K562 (cell line): Measurements from ENCODE around the gene PPP1R9A. TPM values are rescaled to one million over a fixed set of nuclear protein-coding genes. Genes with fewer than 3 reads are reported as not detected.

ENCODE experiments used
- ATAC-seq: fragments of 200-7000 bp; cut with Tn5 transposase; 3 replicates; pipeline ENCODE4 v1.9.1; 2020; ENCODE audit warnings: moderate library complexity
- BruUV-seq: library from RNA; stranded (reverse); fragments of 400-500 nt; replicated peaks from 2 replicates; lab custom pipeline; 2021; lab: Mats Ljungman, UMichigan
- CTCF ChIA-PET: fragments of 300-600 bp; formaldehyde crosslinking; extraction: SDS; loops from one replicate; lab custom pipeline; 2021; ENCODE audit warnings: low intra/inter-chr PET ratio; lab: Yijun Ruan, JAX
- POLR2A ChIA-PET: fragments of 300-600, 350-650 bp; sonication (Branson Sonifier 250); formaldehyde crosslinking; extraction: SDS; loops from one replicate; lab custom pipeline; 2021; ENCODE audit warnings: antibody characterized with exemption, inconsistent platforms; lab: Yijun Ruan, JAX
- DNase-seq, 4 experiments: peaks; one replicate each; pipeline versions ENCODE4 v3.0.0 to v3.0.0-alpha.2; 2011 to 2018; ENCODE audit warnings: low spot score in 3 of 4, mixed read lengths in 3 of 4; ENCODE audit errors: extremely low read depth in 1 of 4
- FAIRE-seq: peaks from 2 replicates; lab custom pipeline; 2011; peaks lifted over from hg19 to GRCh38; lab: Jason Lieb, UNC
- H2AFZ ChIP-seq: 2 replicates; pipeline ENCODE4 v1.6.0; 2011; ENCODE audit warnings: low read depth, low read length, control low read depth, inconsistent platforms
- H3K27ac ChIP-seq: fragments of 200-600 bp; 3 replicates; pipeline ENCODE4 v1.8.0; 2011; ENCODE audit warnings: low read depth, mild to moderate bottlenecking, control low read depth, inconsistent platforms, low read length, moderate library complexity, mixed read lengths; ENCODE audit errors: extremely low read depth
- H3K27me3 ChIP-seq, 2 experiments: fragments of 300-600 bp in 1 of 2; 2 replicates in 1 of 2; 3 replicates in 1 of 2; pipeline versions ENCODE4 v1.6.0 to v1.8.0; 2011; ENCODE audit warnings: inconsistent platforms in 2 of 2, low read length in 2 of 2, mild to moderate bottlenecking in 1 of 2, mixed read lengths in 1 of 2, moderate library complexity in 1 of 2; ENCODE audit not compliant: control insufficient read depth in 2 of 2, insufficient read depth in 2 of 2
- H3K36me3 ChIP-seq: fragments of 300-600 bp; 3 replicates; pipeline ENCODE4 v1.8.0; 2011; ENCODE audit warnings: mild to moderate bottlenecking, low read length, inconsistent platforms; ENCODE audit not compliant: control insufficient read depth, insufficient read depth
- H3K4me1 ChIP-seq, 2 experiments: fragments of 200-600 bp in 1 of 2; replicated peaks in 1 of 2; 2 replicates in 1 of 2; 3 replicates in 1 of 2; pipeline versions ENCODE4 v1.5.1 to v1.8.0; 2011; ENCODE audit warnings: inconsistent platforms in 2 of 2, low read length in 2 of 2, mild to moderate bottlenecking in 1 of 2, mixed read lengths in 1 of 2, moderate library complexity in 1 of 2; ENCODE audit not compliant: control insufficient read depth in 2 of 2, insufficient read depth in 2 of 2
- H3K4me2 ChIP-seq: 2 replicates; pipeline ENCODE4 v1.6.1; 2011; ENCODE audit warnings: low read length, control low read depth, inconsistent platforms, mixed read lengths; ENCODE audit not compliant: insufficient read depth
- H3K4me3 ChIP-seq: fragments of 200-600 bp; sonication (generic), shearing (Covaris generic); 2 replicates; pipeline ENCODE4 v1.5.1; 2016; ENCODE audit warnings: control low read depth, inconsistent platforms
- H3K79me2 ChIP-seq: fragments of 200-600 bp; 3 replicates; pipeline ENCODE4 v1.8.0; 2011; ENCODE audit warnings: low read length, inconsistent platforms; ENCODE audit not compliant: control insufficient read depth, insufficient read depth
- H3K9ac ChIP-seq, 2 experiments: 2 replicates each; pipeline versions ENCODE4 v1.6.0 to v1.6.1; 2011; ENCODE audit warnings: low read depth in 2 of 2, low read length in 2 of 2, control low read depth in 1 of 2, inconsistent platforms in 1 of 2, mild to moderate bottlenecking in 1 of 2, mixed read lengths in 1 of 2; ENCODE audit not compliant: insufficient read depth in 1 of 2
- H3K9me1 ChIP-seq: one replicate; pipeline ENCODE4 v1.6.0; 2011; ENCODE audit warnings: inconsistent platforms, mild to moderate bottlenecking, low read length, moderate library complexity; ENCODE audit not compliant: control insufficient read depth, insufficient read depth
- H3K9me3 ChIP-seq: replicated peaks from 2 replicates; pipeline ENCODE4 v1.5.1; 2011; ENCODE audit warnings: low read depth, low read length, inconsistent platforms; ENCODE audit not compliant: control insufficient read depth, insufficient read depth
- H4K20me1 ChIP-seq: replicated peaks from 2 replicates; pipeline ENCODE4 v1.6.1; 2011; ENCODE audit warnings: low read length, inconsistent platforms, mixed read lengths; ENCODE audit not compliant: control insufficient read depth, insufficient read depth
- BRD9 ChIP-seq: fragments of 450-650 bp; IDR thresholded peaks from 2 replicates; pipeline ENCODE4 v1.6.1; 2018; ENCODE audit warnings: low read depth; ENCODE audit not compliant: partially characterized antibody
- FOXP1 ChIP-seq: sonication (generic); formaldehyde crosslinking; IDR thresholded peaks from 2 replicates; pipeline ENCODE4 v1.8.0; 2022; ENCODE audit warnings: mild to moderate bottlenecking, missing genetic modification reagents
- MCM2 ChIP-seq: fragments of 450-650 bp; IDR thresholded peaks from 2 replicates; pipeline ENCODE4 v1.6.1; 2017; ENCODE audit warnings: low read depth, mild to moderate bottlenecking
- MTA2 ChIP-seq: fragments of 450-650 bp; IDR thresholded peaks from 2 replicates; pipeline ENCODE4 v1.6.1; 2016; ENCODE audit warnings: low read depth
- MXI1 ChIP-seq: IDR thresholded peaks from 2 replicates; pipeline ENCODE4 v1.6.1; 2011; ENCODE audit warnings: low read depth, mild to moderate bottlenecking, improper control_type of control experiment, low read length
- SAFB ChIP-seq: fragments of 200-400 bp; formaldehyde crosslinking; IDR thresholded peaks from 2 replicates; pipeline ENCODE4 v1.6.1; 2017; ENCODE audit warnings: low read depth, low read length, borderline replicate concordance
- TGIF2 ChIP-seq: sonication (generic); formaldehyde crosslinking; IDR thresholded peaks from 2 replicates; pipeline ENCODE4 v1.8.1; 2022; ENCODE audit warnings: mild to moderate bottlenecking, missing genetic modification reagents, moderate library complexity
- U2AF1 ChIP-seq: fragments of 200-400 bp; formaldehyde crosslinking; optimal IDR thresholded peaks from 2 replicates; pipeline ENCODE3; 2017; ENCODE audit warnings: mild to moderate bottlenecking, low read depth, low read length, moderate library complexity
- WGBS: fragments of 100-300 bp; shearing (Covaris generic); methylation state at CpG from one replicate; pipeline ENCODE4 v1.1.6; 2016; ENCODE audit warnings: low coverage, mixed read lengths; ENCODE audit not compliant: insufficient coverage; ENCODE audit errors: missing lambda C conversion rate; 5-methylcytosine and 5-hydroxymethylcytosine counted together
- in situ Hi-C: fragments of 300-500 bp; cut with MboI; formaldehyde crosslinking; loops from 4 replicates; pipeline ENCODE4 v1.15.0; 2018; ENCODE audit warnings: inconsistent platforms, mixed read lengths
- intact Hi-C: fragments of 100-400 bp; cut with micrococcal nuclease; formaldehyde crosslinking; loops from 2 replicates; pipeline ENCODE4 v1.14.2; 2022
- polyA plus RNA-seq, 8 experiments: library from polyadenylated mRNA; depleted of rRNA in 4 of 8; stranded (reverse) in 5 of 8; unstranded in 3 of 8; fragments of >200 nt; fragmentation: Nextera tagmentation in 2 of 8; fragmentation: Illumina TruSeq in 1 of 8; extraction: Ambion mirVana in 2 of 8; extraction: Trizol in 1 of 8; gene quantifications; 2 replicates each; pipeline versions ENCODE4 v1.2.1 to v1.2.3, GENCODE V29; 2011 to 2014; ENCODE audit warnings: inconsistent platforms in 1 of 8, missing spikeins in 1 of 8
- total RNA-seq, 7 experiments: library from RNA; depleted of rRNA in 6 of 7; stranded (reverse); fragments of >200 nt in 6 of 7; fragmentation: Illumina TruSeq in 2 of 7; extraction: Trizol in 2 of 7; gene quantifications; 2 replicates each; pipeline versions ENCODE4 v1.2.1 to v1.2.3, GENCODE V29; 2011 to 2021; ENCODE audit warnings: low replicate concordance in 1 of 7
- TF ChIP-seq, protein P1 (sequence below): IDR thresholded peaks from 2 replicates; pipeline ENCODE4 v1.6.1; 2012; ENCODE audit warnings: low read depth, low read length, improper control_type of control experiment, borderline replicate concordance
- TF ChIP-seq, protein P2 (sequence below): fragments of 250-450 bp; sonication (Bioruptor Pico); IDR thresholded peaks from 2 replicates; pipeline ENCODE4 v1.8.0; 2021; ENCODE audit warnings: moderate library complexity, mild to moderate bottlenecking, inconsistent platforms
- TF ChIP-seq, protein P3 (sequence below), 2 experiments: fragments of 450-650 bp in 1 of 2; sonication (generic) in 1 of 2; formaldehyde crosslinking in 1 of 2; IDR thresholded peaks in 1 of 2; conservative IDR thresholded peaks in 1 of 2; 2 replicates each; pipeline versions ENCODE4 v1.6.1 to v1.8.1; 2016 to 2023; ENCODE audit warnings: mild to moderate bottlenecking in 2 of 2, moderate library complexity in 2 of 2, inconsistent platforms in 1 of 2, missing genetic modification reagents in 1 of 2

The PPP1R9A gene
- total and polyA plus RNA-seq, 9 of the 15 experiments (the other 6 are each of a cell fraction or from before 2014, with no cell fraction given) = 0.24 TPM; not detected in 8

DNA sequence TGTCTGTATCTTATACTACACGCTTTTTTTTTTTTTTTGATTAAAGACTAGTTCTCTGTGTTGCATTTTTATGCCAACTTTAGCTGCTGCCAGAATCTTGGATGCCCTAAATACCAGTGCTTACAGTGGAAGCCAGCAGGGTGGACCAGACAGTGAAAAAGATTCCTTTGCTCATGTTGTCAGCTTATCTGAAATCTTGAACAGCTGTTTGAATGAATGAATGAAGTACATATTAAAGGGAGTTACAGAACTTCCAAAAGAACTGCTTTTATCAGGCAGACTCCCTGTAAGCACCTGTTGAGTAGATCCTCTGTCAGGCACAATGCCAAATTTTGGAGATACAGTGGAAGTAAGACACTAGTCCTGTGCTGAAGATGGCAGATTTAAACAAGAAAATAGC, 184.9 kb downstream of the PPP1R9A start:
- DNase-seq = no peak
- Histone ChIP-seq H3K9ac (no peak overlapping the region), H2AFZ (no peak overlapping the region), H3K27me3 (no peaks in the 10 kb centered on the region), H3K9me3 (no peaks in the 10 kb centered on the region), H4K20me1 (no peaks in the 10 kb centered on the region), H3K36me3 (no peaks in the 10 kb centered on the region), H3K79me2 (no peaks in the 10 kb centered on the region), H3K4me1 (no peaks in the 10 kb centered on the region)
- BruUV-seq = no TSS peak
- WGBS = 0% methylated on average over 1 of the region's 1 CpG
- TF ChIP-seq MXI1 = no peak
- TF ChIP-seq TGIF2 (CRISPR knock-in tag) = no peak
- no peak for TF ChIP-seq BRD9
- TF ChIP-seq MCM2 = no peak
- TF ChIP-seq MTA2 = no peak
- TF ChIP-seq, protein P1, sequence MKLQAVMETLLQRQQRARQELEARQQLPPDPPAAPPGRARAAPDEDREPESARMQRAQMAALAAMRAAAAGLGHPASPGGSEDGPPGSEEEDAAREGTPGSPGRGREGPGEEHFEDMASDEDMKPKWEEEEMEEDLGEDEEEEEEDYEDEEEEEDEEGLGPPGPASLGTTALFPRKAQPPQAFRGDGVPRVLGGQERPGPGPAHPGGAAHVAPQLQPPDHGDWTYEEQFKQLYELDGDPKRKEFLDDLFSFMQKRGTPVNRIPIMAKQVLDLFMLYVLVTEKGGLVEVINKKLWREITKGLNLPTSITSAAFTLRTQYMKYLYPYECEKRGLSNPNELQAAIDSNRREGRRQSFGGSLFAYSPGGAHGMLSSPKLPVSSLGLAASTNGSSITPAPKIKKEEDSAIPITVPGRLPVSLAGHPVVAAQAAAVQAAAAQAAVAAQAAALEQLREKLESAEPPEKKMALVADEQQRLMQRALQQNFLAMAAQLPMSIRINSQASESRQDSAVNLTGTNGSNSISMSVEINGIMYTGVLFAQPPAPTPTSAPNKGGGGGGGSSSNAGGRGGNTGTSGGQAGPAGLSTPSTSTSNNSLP = no peak
- no peak for TF ChIP-seq U2AF1
- no peak for TF ChIP-seq FOXP1 (CRISPR knock-in tag)
- TF ChIP-seq, protein P2, sequence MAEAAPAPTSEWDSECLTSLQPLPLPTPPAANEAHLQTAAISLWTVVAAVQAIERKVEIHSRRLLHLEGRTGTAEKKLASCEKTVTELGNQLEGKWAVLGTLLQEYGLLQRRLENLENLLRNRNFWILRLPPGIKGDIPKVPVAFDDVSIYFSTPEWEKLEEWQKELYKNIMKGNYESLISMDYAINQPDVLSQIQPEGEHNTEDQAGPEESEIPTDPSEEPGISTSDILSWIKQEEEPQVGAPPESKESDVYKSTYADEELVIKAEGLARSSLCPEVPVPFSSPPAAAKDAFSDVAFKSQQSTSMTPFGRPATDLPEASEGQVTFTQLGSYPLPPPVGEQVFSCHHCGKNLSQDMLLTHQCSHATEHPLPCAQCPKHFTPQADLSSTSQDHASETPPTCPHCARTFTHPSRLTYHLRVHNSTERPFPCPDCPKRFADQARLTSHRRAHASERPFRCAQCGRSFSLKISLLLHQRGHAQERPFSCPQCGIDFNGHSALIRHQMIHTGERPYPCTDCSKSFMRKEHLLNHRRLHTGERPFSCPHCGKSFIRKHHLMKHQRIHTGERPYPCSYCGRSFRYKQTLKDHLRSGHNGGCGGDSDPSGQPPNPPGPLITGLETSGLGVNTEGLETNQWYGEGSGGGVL = no peak
- TF ChIP-seq SAFB = no peak
- TF ChIP-seq, protein P3, sequence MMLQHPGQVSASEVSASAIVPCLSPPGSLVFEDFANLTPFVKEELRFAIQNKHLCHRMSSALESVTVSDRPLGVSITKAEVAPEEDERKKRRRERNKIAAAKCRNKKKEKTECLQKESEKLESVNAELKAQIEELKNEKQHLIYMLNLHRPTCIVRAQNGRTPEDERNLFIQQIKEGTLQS (IDR thresholded peaks at IDR 0.05) = no peak
- TF ChIP-seq, protein P3 (CRISPR knock-in tag; conservative IDR thresholded peaks at IDR 0.05) = no peak
- TF ChIP-seq, all 486 proteins: peak for 0
- H3K4me3 ChIP-seq = no peak overlapping the region
- H3K4me2 ChIP-seq = no peak overlapping the region
- FAIRE-seq (no peak), ATAC-seq (no peak)
- in situ Hi-C loops (no loop called here), intact Hi-C loops (no loop called here)
- no peak overlapping the region for H3K27ac ChIP-seq
- POLR2A ChIA-PET = no interaction called here
- CTCF ChIA-PET = no interaction called here
- H3K9me1 ChIP-seq = no peaks in the 10 kb centered on the region
